HK-2 (cell line): Measurements from ENCODE around the gene ACOX3.
"Not testable (repeated sequence)": the region's sequence is repeated elsewhere in the genome, so short reads cannot be mapped to it uniquely, and the experiment has no call there.

Experiments
- DNase-seq: peaks from one replicate; pipeline ENCODE4 v3.0.0-alpha.2; 2018; ENCODE audit not compliant: unreplicated experiment

ACOX3 gene

DNA sequence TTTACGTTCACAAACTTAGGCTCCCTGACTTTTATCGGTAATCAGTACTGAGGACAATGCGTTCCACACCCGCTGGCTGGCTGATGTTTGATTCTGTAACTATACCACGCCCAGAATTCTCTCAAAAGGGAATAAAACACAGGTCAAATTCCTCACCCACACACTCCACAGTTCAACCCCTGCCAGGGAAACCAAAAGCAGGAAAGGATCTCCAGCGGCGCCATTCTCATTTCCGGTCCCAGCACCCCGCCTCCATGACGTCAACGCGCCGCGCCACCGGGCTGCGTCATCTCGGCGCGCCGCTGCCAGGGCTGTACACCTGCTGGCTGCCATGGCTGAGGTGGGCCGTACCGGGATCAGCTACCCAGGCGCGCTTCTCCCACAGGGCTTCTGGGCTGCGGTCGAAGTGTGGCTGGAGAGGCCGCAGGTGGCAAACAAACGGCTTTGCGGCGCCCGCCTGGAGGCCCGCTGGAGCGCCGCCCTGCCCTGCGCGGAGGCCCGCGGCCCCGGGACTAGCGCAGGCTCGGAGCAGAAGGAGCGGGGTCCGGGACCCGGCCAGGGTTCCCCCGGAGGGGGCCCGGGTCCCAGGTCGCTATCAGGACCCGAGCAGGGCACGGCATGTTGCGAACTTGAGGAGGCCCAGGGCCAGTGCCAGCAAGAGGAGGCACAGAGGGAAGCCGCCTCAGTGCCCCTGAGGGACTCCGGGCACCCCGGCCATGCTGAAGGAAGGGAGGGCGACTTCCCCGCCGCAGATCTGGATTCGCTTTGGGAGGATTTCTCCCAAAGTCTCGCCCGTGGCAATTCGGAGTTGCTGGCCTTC, at the start of gene ACOX3, which contains the start of gene TRMT44:
Gene ACOX3, minus strand, starts transcription at position 232 of the 820 bp plus-strand sequence. CDS start 24,202 bp downstream, outside the sequence.
Gene TRMT44, plus strand, starts transcription at position 286 of the 820 bp plus-strand sequence. Its CDS starts 46 bp downstream, at position 332.
- DNase-seq: peak; percentile 94

DNA sequence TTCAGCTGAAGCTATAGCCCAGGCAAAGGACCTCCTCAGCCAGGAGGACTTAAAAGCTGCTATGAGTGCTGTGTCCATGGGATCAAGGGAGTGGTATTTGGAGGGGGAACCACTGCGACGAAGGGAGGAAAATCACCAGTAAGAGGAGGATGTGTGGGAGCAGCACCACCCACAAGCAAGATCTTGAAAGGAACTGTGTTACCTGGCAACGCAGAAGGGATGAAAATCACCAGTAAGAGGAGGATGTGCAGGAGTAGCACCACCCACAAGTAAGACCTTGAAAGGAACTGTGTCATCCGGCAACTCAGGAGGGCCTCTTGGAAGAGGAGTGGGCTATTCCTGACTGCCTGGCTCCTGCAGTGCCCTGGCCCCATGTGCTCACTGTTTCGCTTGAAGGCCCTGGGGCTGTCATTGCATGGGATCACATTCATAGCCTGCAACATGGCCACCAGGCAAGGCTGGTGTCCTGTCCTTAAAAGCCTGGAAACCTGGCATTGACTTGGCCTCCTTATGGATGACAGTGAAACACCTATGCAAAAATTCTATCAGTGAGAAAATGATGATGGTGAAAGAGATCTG, 48.4 kb upstream of the ACOX3 start:
- no peak for DNase-seq

DNA sequence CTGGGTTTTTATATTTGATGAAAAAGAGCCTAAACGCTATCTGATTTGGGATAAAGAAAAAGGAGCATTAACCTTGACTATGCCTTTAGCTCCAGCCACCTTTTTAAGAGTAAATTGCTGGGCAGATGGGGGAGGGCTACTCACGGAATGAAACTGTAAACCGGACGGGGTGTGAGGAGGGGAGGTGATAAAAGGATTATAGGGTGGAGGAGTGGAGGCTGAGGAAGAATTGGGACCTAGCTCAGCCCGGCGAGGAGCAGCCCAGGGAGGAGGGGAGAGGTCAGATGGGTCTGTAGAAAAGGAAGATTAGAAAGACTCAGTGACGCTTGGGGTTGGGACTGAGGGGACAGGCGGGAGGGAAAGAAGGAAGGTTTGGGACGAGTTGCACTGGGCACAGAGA, 46.1 kb upstream of the ACOX3 start:
- DNase-seq: not testable (repeated sequence)

DNA sequence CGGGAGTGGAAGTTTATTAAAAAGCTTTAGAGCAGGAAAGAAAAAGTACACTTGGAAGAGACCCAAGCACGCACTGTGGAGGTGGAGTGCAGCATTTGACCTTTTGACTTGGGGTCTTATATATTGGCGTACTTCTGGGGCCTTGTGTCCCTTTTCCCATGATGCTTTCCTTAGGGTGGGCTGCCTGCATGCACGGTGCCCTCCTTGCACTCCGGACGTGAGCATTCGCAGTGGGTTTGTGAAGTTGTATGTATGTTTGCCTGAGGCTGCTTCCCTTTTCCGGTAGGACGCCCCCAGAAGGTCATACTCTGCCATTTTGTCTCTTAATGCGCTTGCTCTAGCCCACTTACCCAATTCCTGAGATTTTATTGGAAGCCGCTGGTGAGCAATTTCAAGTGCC, 39.7 kb upstream of the ACOX3 start:
- no peak for DNase-seq

DNA sequence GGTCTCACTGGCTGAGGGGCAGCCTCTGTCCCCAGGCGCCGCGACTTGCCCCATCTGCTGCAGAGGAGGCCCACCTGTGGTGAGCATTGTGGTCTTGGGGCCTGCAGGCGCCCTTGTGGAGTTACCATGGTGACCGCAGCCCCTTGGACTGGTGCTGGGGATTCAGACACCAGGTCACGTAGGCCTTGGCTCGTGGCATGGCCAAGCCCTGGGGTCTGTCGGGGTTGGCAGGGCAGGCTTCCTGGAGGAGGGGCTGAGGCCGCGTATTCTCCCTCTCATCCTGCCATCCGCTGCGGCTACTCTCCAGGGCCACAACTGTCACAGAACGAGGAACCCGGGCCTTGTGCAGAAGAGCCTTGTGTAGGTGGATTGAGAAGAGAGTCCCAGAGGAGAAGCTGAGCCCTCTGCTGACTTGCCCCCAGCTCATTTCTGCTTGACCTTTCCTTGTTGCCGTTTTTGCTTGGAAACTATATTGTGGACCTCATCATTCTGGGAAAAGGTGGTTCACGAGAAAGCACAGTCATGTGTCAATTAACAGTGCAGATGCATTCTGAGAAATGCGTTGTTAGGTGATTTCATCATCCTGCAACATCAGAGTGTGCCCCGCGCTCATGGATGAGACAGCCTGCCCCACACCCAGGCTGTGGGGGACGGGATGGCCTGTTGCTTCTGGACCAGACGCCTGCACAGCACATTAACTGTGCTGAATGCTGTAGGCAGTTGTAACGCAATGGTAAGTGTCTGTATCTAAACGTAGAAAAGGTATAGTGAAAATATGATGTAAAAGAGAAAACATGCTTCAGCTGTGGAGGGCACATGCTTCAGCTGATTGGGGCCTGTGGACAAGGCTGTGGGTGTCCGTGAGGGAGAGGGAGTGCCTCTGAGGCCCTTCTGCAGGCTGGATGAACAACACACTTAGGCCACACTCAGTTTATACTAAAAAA, 38.5 kb upstream of the ACOX3 start:
- no peak for DNase-seq

DNA sequence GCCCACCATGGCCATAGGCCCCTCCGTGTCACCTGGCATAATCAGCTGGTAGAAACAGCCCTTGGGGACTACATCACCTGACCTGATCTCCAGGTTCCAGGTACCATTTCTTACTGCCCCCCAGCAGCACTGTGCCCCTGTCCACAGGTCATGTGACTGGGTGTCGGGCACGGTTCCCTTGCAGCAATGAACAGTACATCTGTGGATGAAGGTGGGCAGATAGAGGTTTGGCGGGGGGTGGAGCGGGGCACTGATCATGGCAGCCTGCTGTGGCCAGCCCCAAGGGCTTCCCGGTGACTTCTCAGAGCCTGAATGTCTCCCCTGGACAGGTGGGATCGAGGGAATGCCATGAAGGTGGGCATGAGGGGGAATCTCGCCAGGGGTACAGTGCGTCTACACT, 37.8 kb upstream of the ACOX3 start:
- DNase-seq: no peak

DNA sequence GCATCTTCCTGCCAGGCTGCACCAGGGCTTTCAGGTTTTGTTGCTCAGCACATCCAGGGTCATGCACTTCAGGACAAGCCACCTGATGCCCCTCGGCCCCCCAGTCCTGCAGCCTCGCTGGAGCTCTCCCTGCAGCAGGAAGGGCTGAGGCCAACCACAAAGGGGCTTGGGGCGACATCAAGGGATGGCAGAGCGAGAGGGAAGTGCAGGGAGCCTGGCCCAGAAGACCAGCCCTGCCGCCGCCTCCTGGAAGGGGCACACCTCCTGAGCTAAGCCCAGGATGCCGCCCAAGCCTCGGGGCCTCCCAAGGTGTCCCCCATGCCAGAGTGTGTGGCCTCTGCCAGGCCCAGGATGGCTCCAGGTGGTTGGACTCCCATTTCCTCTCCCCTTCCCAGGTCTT, 37.2 kb upstream of the ACOX3 start:
- no peak for DNase-seq

DNA sequence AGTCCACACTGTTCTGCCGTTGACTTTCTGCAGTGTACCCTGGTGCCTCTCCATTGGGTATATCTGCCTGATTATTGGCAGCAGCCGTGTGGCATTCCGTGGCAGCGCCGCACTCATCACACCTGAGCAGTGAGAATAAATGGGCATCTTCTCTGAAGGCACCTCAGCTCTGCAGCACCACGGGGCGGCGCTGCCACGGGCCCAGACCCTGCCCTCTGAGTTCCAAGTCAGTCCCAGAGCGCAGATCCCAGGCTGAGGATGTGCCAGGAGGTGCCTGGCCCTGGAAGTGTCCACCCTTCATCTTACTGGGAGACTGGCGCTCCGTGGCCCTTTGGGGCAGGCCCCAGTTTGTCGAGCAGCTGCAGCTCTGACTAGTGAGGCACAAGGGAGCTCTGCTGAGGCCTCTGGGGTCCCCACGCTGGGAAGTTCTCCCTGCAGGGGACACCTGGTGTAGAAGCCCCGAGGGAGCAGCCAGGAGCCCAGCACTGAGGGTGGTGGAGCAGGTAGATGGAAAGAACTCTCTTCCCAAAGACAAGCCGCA, 36.6 kb upstream of the ACOX3 start:
- no peak for DNase-seq

DNA sequence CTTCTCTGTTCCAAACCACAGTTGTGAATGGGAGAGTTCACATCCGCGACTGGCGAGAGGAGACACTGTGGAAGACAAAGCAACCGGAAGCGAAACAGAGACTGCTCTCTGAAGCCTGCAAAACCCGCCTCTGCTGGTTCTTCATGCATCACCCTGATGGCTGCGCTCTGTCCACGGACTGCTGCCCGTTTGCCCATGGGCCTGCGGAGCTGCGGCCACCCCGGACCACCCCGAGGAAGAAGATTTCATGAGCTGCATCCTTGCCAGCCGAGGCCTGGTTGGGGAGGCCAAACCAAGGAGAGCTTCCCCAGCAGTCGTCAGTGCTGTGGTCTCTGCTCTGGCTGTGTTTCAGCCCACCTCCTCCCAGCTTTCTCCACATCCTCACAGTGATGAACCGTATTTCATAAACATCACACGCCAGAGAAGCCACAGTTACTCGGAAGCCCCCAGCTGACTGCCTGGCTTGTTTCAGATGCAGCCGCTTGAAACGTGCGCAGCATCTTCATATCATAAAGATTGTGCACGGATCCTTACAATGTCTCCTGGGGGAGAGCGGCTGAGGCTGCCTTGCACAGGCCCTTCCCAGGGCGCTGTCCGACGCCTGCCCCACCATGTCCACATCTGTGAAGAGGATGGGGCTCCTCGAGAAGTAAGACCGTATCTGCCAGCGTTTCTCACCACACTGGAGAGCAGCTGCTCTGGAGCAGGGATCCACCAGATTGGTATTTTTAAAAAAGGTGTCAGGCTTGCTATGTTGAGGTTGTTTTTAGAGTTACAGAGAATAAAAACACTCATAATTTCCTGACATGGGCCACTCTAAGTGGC, 35.4 kb upstream of the ACOX3 start:
- DNase-seq: no peak

DNA sequence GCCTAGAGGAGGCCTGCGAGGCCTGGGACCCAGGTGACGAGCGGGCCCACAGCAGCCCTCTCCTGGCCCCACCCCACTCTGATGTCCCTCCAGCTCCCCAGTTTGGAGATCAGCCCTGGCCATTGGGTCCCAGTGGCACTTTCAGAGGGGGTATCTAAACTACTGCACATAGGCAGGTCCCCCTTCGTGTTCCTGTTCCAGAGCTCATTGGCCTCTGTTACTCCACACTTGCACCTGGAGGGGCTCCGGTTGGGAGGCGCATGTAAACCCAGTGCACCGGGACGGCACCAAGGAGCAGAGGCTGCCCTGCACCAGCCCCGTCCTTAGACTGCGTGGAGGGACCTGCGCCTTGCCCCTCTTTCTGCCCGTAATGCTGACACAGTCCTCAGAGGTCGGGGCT, 34.3 kb upstream of the ACOX3 start:
- no peak for DNase-seq

DNA sequence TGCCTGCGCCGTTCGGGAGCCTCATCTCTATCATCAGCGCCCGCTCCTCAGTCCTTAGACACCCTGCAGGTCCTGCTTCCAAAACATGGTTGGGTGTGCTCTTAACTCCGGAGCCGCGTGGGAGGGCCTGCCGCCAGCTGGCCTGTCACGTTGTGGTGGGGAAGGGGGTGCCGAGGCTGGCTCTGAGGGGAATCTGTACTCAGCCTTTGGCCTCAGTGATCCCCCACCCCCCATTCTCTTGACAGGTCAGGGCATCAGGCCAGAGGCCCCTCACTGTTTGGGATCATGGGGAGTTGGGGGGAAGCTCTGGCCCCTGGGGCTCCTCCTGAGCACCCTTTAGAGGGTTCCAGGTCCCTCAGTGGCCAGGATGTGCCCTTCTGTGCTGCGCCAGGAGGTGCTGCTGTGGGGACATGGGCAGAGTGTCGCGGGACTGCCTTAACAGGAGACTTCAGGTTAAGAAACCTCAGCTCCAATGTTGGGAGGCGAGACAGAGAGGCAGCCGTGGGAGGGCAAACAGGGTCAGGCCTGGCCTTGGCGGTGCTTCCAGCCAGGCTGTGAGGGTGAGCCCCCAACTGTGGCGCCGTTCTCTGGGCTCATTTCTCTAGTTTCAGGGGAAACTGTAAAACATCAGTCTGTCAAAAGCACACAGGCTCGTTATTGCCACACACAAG, 33.5 kb upstream of the ACOX3 start:
- no peak for DNase-seq

DNA sequence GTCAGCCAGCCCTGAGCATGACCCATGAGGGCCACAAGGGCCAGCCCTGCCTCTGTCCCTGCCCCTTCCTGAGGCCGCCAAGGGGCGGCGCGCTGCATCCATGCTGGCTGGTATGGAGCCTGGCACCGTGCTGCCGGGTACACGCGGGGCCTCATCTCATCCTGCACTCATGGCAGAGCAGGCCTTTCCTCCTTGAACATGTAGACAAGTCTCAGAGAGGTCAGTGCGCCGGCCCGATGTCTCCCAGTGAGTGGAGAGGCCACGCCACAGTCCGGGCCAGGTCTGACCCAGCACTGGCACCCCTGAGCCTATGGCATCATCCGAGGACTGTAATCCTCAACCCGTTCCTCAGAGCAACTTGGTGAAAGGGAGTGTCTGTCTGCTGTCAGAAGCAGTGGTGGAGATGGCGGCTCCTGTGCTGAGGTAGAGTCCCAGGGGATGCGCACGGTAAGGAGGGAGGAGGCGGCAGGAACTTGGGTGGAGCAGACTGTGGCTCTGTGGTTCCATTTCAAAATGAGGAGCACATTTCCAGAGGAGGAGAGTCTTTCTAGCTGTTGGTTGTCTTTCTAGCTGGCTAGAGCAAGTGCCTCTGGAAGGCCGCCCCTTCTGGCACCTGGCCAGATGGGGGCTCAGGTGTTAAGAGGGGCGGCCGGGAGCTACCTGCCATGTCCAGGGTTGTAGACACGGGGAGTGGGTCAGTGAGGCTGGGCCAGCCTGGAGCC, 32.8 kb upstream of the ACOX3 start:
- DNase-seq: no peak

DNA sequence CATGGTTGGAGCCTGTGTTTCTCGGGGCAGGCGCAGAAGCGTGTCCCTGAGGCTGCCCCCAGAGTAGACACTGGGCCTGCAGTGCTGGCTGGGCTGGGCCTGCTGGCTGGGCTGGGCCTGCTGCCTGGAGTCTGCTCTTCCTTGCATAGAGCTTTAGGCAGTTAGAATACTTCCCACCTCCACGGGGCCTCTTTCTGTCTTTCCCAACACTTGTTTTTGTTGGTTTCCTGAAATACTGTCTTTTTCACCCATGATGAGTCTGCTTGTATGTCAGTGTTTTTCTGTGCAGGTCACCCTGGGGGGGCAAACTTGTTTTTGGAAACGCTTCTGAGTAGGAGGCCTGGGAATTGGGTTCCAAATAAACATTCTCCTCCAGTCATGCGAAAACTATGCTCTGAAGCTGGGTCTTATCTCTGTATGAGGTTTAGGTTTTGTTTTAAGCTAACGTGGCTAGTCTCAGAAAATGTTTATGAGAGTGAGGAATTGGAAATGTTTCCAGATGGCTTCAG, 32.2 kb upstream of the ACOX3 start:
- DNase-seq: no peak

DNA sequence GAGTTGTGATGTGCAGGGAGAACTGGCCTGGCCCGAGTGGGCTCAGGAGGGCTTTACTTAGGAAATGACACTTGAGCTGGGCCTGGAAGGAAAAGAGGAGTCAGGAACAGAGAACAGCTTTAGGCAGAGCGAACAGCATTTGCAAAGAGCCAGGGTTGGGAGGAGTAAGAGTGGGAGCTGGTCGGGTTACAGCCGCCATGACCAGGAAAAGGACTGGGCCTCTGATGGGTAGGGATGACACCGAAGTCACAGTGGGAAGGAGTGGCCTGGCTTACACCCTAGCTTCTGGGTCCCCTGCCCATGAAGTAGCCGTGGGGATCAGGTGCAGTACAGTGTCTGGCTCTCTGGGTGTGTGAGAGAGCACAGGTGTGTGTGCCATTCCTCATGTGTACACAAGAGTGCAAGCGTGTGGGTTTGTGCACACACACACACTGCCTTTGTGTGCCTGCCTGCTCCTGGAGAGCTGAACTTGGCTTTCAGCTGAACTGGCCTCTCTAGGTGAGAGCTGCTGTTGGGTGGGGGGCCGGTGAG, 31.7 kb upstream of the ACOX3 start:
- no peak for DNase-seq

DNA sequence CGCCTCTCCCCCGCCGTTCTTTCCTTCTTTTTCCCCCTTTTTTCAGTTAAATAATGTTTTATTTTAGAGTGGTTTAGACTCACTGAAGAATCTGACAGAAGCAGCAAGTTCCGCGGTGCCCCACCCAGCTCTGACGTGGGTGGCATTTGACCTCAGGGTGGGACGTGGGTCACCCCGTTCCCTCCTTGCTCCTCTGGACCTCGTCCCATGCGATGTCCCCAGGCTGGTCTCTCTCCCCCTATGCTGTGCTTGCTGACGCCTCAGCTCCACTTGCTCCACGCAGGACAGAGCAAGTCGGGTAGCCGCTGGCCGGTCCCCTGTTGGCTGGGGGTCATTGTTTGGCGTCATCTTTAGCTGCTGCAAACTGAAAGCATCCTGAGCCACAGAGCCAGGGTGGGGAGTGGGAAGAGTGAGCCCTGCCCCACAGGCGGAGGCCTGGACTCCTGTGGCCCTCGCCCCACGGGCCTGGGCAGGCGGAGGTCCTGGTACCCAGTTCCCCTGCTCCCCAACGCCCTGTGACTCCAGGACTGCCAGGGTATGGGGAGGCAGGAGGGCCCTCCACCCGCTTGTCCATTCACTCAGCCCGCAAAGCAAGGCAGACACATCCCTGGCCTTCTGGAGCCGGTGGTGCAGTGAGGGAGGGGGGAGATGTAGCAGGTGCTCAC, 30.8 kb upstream of the ACOX3 start:
- no peak for DNase-seq

DNA sequence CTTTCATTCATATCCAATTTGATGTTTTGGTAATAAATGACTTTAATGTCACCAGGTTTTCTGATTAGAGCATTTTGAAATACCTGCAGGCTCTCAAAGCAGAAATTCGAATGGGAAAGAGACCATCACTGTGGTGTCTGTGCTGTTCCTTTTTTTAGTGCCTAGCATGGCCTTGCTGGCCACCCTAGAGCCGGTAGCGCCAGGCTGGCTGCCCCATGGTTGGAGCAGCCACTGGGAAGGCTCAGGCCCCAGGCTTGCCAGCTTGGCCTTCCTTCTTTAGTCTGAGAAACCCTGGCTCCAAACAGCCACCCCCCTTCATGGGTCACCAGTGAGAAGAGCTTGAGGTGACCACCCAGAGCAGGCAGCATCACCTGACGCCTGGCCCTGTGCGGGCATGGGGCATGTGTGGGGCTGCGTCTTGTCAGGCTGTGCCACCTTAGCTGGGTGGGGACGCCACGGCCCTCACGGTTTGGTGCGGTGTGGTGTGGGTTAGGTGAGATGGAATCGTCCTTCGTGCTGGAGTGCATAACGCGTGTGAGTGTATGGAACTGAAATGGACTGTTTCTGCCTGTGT, 30.0 kb upstream of the ACOX3 start:
- DNase-seq: no peak

DNA sequence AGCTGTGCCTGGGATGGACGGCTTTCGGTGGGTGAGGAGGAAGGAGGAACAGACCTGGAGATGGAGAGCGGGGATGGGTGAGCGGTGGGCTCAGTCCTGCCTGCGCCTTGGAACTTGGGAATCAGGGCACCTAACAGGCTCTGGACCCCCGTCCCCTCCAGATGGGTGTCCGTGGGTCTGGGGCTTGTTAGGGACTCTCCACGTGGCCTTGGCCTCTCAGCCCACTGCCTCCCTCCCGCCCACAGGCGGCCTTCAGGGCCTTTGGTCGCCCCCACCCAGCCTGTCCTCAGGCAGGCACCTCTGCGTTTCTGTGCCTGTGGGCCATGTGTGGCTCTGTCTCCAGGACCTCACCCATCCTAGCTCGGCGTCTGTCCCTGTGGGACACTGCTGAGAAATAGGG, 29.0 kb upstream of the ACOX3 start:
- DNase-seq: no peak

DNA sequence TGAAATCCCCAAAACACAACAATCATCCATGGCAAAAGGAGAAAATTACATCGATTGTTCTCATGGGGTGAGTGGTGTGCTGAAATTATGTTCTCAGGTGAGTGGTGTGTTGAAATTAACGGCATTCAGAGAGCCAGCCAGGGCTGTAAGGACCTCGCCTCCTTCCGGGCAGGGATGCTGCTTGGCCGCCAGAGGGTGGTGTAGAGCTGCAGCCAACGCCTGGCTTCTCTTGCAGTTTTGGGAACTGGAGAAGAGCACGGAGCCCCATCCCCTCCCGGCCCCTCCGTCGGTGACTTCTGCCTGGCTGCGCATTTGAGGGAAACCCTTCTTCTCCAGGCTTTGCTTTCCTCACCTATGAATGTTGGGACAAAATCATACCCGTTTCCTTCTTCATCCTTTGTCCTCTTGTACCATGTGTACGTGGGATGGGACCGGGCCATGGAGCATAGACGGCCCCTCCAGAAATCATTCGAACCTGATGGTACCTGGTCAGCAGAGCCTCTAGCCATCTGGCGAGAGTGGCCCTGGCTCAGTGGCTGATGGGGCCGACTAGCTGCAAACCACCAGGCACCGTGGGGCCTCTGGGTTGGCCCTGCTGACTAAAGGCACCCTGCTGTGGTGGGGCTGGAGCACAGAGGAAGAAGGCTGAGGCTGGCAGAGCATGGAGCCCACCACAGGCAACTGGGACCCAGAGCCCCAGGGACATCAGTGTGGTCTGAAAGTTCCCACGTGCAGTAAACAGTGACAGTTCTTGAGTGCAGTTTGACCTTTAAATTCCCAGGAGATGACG, 28.4 kb upstream of the ACOX3 start:
- DNase-seq: peak; percentile 57
